GM18511 (cell line): ENCODE data around the gene PARVG.

Experiments used
- ATAC-seq: cut with Tn5 transposase; IDR thresholded peaks from one replicate; pipeline ENCODE4 v1.9.1; 2021; ENCODE audit warnings: mild to moderate bottlenecking, moderate library complexity; ENCODE audit not compliant: unreplicated experiment

PARVG gene

DNA sequence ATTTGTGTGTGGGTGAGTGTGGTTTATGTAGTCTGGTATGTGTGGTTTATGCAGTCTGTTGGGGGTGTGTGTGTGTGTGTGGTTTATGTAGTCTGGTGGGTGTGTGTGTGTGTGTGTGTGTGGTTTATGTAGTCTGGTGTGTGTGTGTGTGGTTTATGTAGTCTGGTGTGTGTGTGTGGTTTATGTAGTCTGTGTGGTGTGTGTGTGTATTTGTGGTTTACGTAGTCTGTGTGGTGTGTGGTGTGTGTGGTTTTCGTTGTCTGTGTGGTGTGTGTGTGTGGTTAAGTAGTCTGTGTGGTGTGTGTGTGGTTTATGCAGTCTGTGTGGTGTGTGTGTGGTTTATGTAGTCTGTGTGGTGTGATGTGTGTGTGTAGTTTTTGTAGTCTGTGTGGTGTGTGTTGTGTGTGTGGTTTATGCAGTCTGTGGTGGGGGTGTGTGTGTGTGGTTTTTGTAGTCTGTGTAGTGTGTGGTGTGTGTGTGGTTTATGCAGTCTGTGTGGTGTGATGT, 26.2 kb upstream of the PARVG start:
- ATAC-seq: no peak

DNA sequence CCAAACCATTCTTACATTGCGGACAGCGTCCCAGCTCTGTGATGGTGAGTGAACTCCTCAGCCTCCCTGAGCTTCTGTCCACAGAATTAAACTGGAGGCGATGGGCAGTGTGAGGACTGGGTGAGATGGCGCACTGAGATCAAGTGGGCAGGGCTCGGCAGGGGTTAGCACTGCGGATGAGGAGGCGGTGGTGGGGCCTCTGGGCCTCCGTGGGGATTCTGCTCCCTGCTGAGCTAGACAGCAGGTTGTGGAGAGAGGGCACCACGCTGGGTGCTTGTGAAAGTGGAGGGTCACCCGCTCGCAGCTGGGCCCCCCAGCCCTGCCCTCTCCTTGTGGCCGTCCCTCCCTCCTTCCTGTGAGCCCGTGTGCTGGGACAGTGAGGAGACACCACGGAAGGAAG, 25.6 kb upstream of the PARVG start:
- ATAC-seq: no peak

DNA sequence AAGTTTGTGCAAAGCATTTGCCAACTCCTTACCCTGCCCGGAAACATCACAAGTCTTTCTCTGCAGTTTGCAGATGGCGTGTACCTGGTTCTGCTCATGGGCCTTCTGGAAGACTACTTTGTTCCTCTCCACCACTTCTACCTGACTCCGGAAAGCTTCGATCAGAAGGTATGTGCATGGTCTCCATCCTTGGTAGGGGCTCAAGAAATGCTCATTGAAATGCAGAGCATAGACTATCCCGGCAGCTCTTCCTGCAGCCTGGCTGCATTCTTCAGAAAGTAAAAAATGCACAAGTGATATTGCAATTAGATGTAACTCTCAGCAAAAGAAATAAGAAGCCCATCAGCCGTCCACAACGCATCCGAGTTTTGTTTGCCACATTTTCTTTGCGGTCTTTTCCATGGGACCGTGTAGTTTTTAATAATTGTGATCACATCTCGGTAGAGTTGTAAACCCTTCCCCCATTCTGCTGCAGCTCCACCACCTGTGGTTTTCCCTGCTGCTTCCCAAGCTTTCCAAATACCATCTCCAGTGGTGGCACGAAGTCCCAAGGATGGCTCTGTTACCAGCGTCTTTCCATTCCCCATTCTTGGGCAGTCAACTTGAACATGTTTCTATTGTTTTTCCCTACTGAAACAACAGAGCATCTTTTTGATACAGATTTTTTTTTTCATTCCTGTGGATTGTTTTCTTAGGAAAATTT, 22.7 kb upstream of the PARVG start:
- no peak for ATAC-seq

DNA sequence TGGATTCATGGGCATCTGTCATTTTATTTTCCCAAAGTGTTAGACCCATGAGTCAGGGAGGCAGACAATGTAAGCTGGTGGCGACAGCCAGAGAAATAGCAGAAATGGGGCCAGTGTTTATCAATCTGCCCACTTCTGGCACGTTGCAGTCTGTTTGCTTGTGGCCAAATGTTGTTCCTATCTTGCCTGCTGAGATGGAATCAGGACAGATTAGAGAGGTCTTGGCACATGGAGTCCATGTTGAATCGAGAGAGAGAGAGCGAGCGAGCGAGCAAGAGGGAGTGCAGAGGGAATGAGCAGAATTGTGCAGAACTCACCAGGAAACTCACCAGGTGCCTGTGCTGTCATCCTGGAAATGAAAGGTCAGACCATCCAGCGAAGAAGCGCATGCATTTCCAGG, 21.9 kb upstream of the PARVG start:
- ATAC-seq: no peak

DNA sequence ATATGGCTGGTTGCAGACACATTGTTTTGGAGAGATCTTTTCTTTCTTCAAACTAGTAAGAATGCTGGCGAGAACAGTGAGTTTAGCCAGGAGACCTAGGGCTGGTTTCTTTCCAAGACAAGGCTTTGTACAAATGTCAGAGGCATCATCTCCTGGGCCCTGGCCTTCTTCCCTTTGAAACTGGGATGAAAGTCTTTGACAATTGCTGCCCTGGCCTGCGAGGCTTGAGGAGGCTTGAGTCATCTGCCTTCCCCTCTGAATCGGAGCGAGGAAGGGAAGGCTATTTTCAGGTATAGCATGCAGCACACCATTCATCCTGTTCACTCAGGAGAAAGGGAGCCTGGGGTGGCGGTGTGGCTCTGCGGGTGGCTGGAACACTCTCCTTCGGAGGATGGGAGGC, 21.5 kb upstream of the PARVG start:
- ATAC-seq: no peak

DNA sequence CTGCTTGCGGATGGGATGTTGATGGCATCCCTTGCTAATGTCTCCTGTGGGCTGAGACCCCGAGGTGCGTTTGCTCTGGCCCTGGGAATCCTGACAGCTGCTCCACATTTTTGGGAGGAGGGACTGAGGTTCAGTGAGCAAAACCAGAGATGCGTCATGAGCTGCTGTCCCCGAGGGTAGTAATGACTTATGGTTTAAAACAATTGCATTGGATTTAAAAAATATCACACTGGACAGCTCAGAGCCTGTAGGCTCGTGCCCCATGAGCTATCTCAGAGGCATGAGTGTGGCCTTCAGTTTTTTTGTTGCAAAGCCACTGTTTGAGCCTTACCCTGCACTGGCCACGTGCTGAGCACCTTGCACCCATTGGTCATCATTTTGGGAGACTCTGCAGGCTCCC, 20.9 kb upstream of the PARVG start:
- no peak for ATAC-seq

DNA sequence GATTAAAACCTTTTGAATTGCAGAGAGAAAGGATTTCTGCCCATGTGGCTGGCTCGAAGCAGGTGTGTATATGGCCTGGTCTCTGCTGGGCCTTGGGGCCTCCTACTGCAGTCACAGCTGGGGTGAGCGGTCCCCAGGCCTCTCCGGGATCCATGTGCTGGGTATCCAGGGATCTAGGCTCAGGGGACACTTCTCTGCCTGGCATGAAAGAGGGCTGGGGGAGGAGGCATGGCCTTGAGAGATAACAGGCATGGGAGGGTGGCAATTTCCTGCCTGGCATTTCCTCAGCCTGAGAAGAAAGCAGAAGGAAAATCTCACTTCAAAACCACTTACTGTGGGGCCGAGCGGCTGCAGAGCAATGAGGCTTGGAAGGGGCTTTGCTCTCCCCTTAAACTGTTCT, 20.3 kb upstream of the PARVG start:
- ATAC-seq: no peak

DNA sequence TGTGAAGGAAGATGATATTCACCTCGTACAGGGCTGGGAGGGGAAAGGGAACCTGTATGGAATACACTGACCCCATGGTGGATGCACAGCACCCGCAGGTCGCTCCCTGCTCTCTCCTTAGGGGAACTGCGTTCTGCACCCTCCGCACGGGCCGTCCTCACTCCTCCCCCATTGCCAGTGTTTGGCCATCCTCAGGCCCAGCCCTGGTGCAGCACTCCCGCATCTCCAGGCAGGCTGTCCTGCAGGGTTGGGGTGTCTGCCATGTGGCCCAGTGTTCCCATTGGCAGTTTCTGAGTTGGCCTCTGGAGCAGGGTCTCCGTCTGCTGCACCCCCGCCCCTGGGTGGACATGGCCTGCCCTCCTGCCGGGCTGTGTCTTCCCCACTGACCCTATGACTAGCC, 19.1 kb upstream of the PARVG start:
- ATAC-seq: no peak

DNA sequence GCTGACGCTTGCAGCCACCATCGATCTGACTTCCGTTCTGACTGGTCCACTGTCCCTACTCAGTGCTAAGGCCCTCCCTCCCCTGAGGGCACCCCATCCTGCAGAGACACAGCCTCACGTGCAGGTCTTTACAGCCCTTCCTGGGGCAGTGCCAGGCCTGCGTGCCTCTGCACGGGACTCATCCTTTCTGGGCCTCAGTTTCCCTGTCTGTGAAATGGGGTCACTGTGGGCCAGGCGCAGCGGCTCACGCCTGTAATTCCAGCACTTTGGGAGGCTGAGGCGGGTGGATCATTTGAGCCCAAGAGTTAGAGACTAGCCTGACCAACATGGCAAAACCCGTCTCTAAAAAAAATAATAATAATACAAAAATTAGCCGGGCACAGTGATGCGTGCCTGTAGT, 17.8 kb upstream of the PARVG start:
- ATAC-seq: no peak

DNA sequence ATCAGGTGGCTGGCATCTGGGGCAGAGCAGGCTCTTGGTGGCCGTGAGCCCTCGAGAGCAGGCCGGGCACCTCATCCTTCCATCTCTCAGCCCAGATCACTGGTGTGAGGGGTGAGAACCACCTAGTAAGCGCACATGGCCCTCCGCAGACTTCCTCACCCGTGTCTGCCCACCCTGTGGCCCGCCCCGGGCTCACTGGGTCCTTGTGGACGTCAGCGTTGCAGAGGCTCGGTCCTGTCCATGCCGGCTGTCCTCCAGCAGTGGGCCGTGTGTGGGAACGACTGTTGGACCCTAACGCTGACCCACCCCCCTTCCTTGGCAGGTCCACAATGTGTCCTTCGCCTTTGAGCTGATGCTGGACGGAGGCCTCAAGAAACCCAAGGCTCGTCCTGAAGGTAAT, 17.2 kb upstream of the PARVG start:
- ATAC-seq: no peak

DNA sequence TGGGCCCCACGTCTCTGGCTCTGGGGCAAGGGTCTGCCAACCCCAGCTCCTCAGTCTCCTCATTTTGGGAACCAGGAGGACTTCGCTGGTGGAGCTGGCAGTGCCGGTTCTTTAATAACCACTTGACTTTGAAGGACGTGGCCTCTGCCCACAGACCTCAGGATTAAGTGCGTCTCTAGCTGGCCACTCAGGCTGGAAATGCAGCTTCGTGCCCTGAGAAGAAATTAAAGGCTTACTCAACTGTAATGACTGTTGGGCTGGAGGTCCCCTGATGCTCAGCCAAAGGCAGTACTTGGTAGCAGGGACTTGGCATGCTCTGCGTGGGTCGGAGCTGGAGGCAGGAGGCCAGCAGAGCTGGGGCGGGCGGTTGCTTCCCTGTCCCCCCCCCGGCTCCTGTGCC, 16.7 kb upstream of the PARVG start:
- ATAC-seq: no peak

DNA sequence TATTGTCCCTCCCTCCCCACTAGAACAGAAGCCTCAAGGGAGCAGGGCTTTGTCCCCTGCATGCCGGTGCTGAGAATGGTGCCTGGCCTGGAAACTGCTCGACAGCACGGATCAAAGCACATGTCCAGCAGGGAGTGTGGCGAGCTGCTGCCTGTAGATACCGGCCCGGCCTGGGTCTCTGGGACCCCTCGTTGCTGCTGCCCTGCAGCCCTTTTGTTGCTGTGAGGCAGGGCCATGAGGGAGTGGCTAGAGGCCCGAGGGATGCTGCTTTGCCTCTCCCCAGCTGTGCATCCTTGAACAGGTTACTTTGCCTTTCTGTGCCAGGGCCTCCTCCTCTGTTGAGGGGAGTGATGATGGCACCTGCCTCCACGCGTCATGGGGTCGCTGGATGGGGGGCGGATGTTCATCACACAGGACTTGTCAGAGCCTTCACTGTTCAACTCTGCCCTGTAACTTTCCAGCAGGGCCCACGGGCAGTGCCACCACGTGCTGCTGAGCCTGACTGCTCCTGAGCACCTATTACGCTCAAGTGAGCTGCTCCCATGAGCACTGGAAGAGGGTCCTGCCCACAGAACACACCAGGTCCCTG, 15.3 kb upstream of the PARVG start:
- no peak for ATAC-seq

DNA sequence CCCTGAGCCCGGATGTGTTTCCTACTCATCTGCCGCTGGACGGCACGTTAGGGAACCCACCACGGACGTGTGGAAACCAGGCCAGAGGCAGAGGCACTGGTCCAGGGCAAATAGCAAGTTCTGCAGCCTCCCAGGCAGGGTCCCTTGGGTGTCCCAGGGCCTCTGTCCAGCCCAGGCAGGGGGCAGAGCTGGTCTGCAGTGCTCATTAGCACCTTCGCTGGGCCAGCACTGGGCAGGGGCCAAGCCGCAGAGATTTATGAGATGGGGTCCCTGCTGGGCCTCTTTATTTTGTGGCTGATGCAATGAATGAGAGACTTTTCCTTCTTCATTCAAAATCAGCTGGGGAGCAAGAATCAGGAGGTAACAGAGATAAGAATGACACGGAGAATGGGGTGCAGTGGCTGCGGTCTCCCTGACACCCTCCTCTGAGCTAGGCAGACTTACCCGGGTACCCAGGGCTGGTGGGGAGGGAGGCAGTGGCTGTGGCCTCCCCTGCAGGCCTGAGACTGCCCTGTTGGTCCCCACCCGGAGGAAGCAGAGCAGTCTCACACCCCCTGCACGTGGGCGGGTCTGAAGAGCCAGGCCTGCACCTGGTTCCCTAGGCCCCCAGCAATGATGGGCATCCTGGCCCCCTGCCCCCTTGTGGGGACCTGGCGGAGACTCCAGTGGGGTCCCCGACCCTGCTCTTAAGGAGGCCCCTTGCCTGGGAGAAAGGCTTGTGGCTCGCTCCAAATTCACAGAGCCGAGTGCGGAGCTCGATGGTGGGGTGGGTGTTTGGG, 14.0 kb upstream of the PARVG start:
- ATAC-seq: no peak

DNA sequence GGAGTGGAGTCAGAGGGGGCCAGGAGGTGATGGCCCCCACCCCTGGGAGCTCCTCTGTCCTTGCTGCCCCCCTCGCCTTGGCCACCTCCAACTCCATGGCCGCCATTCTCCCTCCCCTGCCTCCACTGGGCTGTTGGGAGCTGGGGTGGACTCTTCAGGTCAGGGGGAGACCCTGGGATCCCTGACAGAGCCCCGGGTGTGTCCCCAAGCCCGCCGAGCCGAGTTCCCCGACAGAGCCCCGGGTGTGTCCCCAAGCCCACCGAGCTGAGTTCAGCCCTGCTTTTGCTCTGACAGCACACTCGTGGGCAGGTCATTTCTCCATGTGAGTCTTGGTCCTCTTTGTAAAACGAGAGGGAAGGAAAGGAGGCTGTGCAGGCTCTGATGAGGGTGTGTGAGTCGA, 13.2 kb upstream of the PARVG start:
- no peak for ATAC-seq

DNA sequence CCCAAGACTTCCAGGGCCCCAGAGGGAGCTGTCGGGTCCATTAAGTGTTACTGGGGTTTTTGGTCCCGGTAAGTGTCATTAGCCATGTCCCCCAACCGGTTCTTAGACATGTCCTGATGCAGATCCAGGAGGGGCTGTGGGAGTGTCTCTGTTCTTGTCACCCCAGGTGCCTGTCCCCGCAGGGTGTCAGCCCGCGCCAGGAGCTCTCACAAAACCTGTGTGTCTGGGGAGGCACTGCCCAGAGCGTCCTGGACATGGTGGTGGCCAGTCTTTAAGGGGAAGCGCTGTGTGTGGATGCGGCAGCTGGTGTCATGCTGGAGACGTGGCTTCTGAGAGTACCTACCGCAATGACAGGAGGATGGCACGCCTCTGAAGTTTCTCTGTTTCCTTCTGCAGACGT, 12.5 kb upstream of the PARVG start:
- ATAC-seq: no peak

DNA sequence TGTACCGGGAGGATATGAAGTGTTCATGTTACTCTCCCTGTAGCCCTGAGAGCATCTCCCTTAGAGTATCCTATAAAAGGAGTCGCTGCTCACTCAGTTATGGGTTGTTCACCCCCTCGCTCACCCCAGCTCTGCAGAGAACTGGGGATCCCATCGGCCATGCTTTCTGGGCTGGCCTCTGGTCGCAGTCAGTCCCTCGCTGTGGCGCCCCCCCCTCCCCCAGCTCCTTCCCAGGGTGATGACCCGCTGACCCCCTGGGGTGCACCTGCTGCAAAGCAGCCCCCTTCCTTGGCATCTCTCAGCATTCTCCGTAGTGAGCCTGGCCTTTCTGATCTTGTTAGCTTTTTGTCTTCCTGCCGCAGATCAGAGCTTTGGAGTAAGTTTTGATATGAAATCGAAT, 10.3 kb upstream of the PARVG start:
- no peak for ATAC-seq

DNA sequence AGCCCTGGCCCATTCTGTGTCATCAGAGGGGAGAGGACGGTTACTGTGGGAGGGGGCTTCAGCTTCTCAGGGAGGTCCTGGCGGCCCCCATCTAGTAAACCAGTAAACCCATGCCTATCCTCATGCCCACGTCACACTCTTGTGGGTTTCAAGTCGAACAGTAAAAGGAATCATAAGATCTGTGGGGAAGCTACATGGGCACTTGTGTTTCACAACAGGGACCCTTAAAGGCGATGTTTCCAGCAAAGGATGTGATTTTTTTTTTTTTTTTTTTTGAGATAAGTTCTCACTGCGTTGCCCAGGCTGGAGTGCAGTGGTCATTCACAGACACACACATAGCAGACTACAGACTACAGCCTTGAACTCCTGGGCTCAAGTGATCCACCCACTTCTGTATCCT, 9.2 kb upstream of the PARVG start:
- no peak for ATAC-seq

DNA sequence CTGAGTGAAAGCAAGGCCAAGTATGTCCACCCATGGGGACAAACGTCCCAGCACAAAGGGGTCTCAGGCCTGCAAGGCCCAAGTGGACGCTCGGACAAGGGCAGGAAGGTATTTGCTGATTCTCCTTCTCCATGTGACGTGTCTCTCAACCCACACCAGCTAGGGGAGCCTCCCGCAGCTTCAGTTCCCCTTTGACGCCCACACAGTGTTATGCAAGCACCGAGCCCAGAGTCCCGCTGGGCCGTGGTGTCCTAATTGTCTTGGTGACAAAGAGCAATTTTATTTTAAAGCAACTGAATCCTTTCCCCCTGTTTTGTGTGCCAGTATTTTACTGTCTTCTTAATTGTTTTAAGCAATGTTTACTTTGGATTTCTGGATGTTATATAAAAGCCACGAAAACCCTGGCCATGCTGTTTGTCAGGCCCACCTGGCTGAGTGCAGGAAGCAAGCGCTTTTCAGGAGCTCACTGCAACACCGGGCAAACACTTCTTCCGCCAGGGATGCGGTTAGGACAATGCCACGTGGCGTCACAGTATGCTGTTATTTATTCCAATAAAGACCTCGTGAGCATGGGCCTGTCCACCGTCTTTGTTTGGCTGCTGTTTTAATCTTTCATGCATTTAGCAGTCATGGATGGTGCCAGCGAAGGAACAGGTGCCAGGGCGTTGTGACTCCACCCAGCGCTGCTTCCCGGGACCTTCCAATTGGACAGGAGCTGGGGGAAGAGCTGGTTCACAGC, 8.2 kb upstream of the PARVG start:
- peak; percentile 82 for ATAC-seq

DNA sequence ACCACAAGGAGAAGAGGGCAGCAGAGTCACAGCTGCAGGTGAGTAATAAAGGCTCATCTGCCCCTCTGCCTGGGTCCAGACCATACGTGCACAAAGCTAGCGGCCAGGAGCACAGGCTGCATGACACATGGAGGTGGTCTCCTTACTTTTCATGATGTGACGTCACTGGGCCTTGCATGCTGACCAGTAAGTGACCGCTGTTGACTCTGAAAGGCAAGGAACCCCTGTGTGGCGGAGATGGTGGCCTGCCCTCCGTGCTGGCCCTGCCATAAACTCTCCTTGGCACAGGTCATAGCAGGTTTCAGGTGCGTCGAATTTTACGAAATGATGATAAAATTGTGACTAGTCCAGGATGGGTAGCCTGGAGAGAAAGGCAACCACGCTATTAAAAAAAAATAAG, 7.6 kb upstream of the PARVG start:
- no peak for ATAC-seq

DNA sequence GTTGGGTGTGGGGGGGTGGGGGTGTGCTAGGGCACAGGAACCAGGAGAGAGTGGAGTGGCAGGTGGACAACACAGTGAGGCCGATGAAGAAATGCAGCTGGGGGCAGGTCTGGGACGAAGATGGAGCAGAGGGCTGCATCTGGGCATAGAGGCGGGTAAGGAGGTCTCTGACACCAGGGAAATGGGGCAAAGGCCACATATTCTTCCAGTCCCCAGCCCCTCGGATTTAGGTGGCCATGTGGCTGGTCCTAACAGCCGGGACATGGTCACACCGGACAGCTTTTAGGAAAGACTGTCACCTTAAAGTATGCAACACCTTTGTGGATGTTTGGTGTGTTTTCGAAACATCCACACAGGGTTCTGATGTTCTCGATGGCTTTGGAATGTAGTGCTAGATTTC, 5.0 kb upstream of the PARVG start:
- ATAC-seq: no peak

DNA sequence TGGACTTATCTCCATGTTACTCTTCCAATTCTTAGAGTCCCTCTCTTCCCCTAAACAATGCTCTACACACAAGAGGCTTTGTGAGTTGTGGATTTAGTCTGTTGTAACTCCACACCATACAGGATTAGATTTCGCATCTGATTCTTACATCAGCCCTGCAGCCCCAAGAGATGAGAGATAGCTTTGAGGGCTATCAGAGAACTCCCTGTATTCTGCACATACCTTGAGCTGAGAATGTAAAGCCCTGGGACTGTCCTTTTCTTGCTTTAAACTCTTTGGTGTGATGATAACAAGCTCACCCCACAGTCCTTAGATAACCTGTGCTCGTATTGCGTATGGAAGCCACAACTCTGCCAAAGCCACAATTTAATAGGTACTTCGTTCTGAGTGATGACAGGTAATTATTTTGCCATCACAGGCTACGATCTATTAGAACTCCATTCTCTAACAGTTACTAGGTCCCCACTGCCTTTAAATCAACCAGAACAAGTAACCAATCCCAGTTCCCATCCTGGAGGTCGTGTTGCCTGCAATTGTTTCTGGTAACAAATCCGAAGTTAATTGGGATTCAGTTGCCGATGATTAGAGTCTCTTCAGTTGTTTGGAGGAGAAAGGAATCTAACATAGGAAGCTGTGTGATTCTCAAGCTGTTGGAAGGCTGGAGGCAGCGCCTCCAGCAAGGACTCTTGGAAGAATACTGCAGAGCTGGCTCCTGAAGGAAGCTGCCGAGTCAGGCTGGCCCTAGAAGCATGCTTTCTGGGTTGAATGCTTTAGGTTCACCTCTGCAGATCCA, 1.3 kb upstream of the PARVG start:
- ATAC-seq: no peak
